ENCODE data around the gene SELPLG.
"Not testable (repeated sequence)": the region's sequence is repeated elsewhere in the genome, so short reads cannot be mapped to it uniquely, and the experiment has no call there.

The SELPLG gene

DNA sequence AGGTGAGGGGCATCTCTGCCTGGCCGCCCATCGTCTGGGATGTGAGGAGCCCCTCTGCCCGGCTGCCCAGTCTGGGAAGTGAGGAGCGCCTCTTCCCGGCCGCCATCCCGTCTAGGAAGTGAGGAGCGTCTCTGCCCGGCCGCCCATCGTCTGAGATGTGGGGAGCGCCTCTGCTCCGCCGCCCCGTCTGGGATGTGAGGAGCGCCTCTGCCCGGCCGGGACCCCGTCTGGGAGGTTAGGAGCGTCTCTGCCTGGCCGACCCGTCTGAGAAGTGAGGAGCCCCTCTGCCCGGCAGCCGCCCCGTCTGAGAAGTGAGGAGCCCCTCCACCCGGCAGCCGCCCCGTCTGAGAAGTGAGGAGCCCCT lies 22.1 kb upstream of the SELPLG start:
- WGBS, 2 experiments (ENCODE audit: insufficient coverage in 2 of 2) = no CpG with 5 or more reads among the region's 28 CpGs
- H3K36me3 ChIP-seq (ENCODE audit: control insufficient read depth, insufficient read depth, low read length) = peaks cover 93% of the 10 kb centered on the region
- H3K27ac ChIP-seq (ENCODE audit: low read depth, low read length, severe bottlenecking); H3K4me1 ChIP-seq (ENCODE audit: control insufficient read depth, insufficient read depth, low read length, poor library complexity, severe bottlenecking); H3K9me3 ChIP-seq (ENCODE audit: control insufficient read depth, low read length); H3K4me3 ChIP-seq (ENCODE audit: extremely low read depth, insufficient read depth, low read length, poor library complexity, severe bottlenecking): not testable (repeated sequence)

DNA sequence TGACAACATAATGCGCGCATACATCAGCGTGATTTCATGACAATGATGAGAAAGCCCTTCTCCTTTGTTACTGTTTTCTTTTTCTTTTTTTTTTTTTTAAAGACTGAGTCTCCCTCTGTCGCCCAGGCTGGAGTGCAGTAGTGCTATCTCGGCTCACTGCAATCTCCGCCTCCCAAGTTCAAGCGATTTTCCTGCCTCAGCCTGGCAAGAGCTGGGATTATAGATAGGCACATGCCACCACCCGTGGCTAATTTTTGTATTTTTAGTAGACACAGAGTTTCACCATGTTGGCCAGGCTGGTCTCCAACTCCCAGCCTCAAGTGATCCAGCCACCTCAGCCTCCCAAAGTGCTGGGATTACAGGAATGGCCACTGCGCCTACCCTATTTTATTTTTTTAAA lies 20.9 kb upstream of the SELPLG start:
- H3K36me3 ChIP-seq (ENCODE audit: control insufficient read depth, insufficient read depth, low read length) = peaks cover 94% of the 10 kb centered on the region
- not testable (repeated sequence) for H3K4me1 ChIP-seq (ENCODE audit: control insufficient read depth, insufficient read depth, low read length, poor library complexity, severe bottlenecking); H3K4me3 ChIP-seq (ENCODE audit: extremely low read depth, insufficient read depth, low read length, poor library complexity, severe bottlenecking); H3K27ac ChIP-seq (ENCODE audit: low read depth, low read length, severe bottlenecking); H3K9me3 ChIP-seq (ENCODE audit: control insufficient read depth, low read length)
- WGBS, 2 experiments (ENCODE audit: insufficient coverage in 2 of 2) = 88 to 95% methylated on average over 7 to 8 of the region's 9 CpGs

GRCh38 chr12:108653922-108654321 lies 20.2 kb upstream of the SELPLG start:
- no peak overlapping the region for H3K27ac ChIP-seq (ENCODE audit: low read depth, low read length, severe bottlenecking)
- 94 to 100% methylated on average over 2 to 3 of the region's 3 CpGs for WGBS, 2 experiments (ENCODE audit: insufficient coverage in 2 of 2)
- no peak overlapping the region for H3K4me3 ChIP-seq (ENCODE audit: extremely low read depth, insufficient read depth, low read length, poor library complexity, severe bottlenecking)
- H3K9me3 ChIP-seq (ENCODE audit: control insufficient read depth, low read length) = no peaks in the 10 kb centered on the region
- H3K4me1 ChIP-seq (ENCODE audit: control insufficient read depth, insufficient read depth, low read length, poor library complexity, severe bottlenecking) = peaks cover 13% of the 10 kb centered on the region
- peaks cover 94% of the 10 kb centered on the region for H3K36me3 ChIP-seq (ENCODE audit: control insufficient read depth, insufficient read depth, low read length)

DNA sequence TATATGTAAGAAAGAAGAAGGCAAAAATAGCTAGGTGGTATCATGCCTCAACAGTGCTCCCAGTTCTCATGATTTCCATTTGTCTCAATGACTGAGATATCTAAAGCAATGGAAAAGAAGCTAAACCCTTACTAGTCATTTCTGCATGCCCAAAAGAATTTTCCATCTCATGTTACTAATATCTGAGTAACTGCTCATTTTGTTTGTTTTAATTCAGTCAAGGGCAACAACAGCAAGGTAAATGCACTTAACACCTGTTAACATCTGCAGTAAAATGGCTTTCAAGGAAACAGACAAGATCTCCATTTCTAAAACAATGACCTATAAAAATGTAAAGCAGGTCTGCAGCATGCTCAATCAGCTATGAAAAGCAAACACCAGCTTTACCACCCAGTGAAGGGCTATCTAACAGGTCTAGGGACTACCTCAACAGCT lies 19.4 kb upstream of the SELPLG start:
- no peak overlapping the region for H3K4me3 ChIP-seq (ENCODE audit: extremely low read depth, insufficient read depth, low read length, poor library complexity, severe bottlenecking)
- no peaks in the 10 kb centered on the region for H3K9me3 ChIP-seq (ENCODE audit: control insufficient read depth, low read length)
- peaks cover 20% of the 10 kb centered on the region for H3K4me1 ChIP-seq (ENCODE audit: control insufficient read depth, insufficient read depth, low read length, poor library complexity, severe bottlenecking)
- H3K36me3 ChIP-seq (ENCODE audit: control insufficient read depth, insufficient read depth, low read length) = peaks cover 94% of the 10 kb centered on the region
- H3K27ac ChIP-seq (ENCODE audit: low read depth, low read length, severe bottlenecking) = no peak overlapping the region

GRCh38 chr12:108650083-108650482 lies 16.4 kb upstream of the SELPLG start:
- Histone ChIP-seq H3K36me3 (ENCODE audit: control insufficient read depth, insufficient read depth, low read length) (peaks cover 99% of the 10 kb centered on the region), H3K4me1 (ENCODE audit: control insufficient read depth, insufficient read depth, low read length, poor library complexity, severe bottlenecking) (peaks cover 27% of the 10 kb centered on the region), H3K27ac (ENCODE audit: low read depth, low read length, severe bottlenecking) (no peak overlapping the region), H3K4me3 (ENCODE audit: extremely low read depth, insufficient read depth, low read length, poor library complexity, severe bottlenecking) (no peak overlapping the region), H3K9me3 (ENCODE audit: control insufficient read depth, low read length) (no peaks in the 10 kb centered on the region)
- WGBS, 2 experiments (ENCODE audit: insufficient coverage in 2 of 2) = 100% methylated on average over 1 of the region's 2 CpGs; no CpG with 5 or more reads in 1 of the 2 experiments

DNA sequence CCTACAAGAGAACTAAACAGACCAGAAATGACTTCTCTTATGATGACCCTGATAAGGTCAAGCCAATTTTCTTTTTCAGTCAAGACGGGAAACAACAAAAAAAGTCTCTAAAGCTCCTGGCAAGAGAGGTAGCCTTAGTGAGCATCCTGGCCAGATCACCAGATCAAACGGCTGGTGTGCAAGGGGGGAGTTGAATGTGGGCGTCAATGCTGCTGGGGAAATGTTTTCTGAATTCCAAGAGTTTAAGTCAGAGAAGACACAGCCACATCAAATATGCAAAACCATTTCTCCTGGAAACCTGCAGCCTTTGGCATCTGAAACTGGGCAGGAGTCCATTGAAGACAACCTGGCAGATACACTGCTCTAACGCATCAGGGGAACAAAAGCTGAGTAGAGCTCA lies 16.0 kb upstream of the SELPLG start:
- 83 to 88% methylated on average over 1 to 3 of the region's 4 CpGs for WGBS, 2 experiments (ENCODE audit: insufficient coverage in 2 of 2)
- Histone ChIP-seq H3K4me1 (ENCODE audit: control insufficient read depth, insufficient read depth, low read length, poor library complexity, severe bottlenecking) (peaks cover 27% of the 10 kb centered on the region), H3K36me3 (ENCODE audit: control insufficient read depth, insufficient read depth, low read length) (peaks cover 99% of the 10 kb centered on the region), H3K4me3 (ENCODE audit: extremely low read depth, insufficient read depth, low read length, poor library complexity, severe bottlenecking) (no peak overlapping the region), H3K27ac (ENCODE audit: low read depth, low read length, severe bottlenecking) (no peak overlapping the region), H3K9me3 (ENCODE audit: control insufficient read depth, low read length) (no peaks in the 10 kb centered on the region)

DNA sequence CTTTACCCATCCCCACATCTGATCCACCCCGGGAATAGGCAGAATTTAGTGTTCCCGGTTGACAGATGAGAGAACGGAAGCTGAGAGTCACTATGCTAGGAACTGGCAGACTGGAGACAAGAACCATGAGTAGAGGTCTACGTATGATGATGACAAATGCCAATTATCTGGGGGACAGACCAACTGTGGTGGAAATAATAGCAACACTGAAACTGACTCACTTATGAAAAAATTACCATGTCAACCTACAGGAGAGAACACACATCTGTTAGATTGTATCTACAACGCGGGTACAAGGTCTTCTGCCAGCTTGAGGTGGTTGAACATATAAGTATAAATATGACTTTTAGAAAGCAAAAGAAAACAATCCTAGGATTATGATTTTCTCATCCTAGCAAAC lies 15.4 kb upstream of the SELPLG start:
- 94 to 100% methylated on average over 1 to 3 of the region's 6 CpGs for WGBS, 2 experiments (ENCODE audit: insufficient coverage in 2 of 2)
- peaks cover 100% of the 10 kb centered on the region for H3K36me3 ChIP-seq (ENCODE audit: control insufficient read depth, insufficient read depth, low read length)
- H3K9me3 ChIP-seq (ENCODE audit: control insufficient read depth, low read length) = no peaks in the 10 kb centered on the region
- H3K4me3 ChIP-seq (ENCODE audit: extremely low read depth, insufficient read depth, low read length, poor library complexity, severe bottlenecking) = no peak overlapping the region
- no peak overlapping the region for H3K27ac ChIP-seq (ENCODE audit: low read depth, low read length, severe bottlenecking)
- peaks cover 27% of the 10 kb centered on the region for H3K4me1 ChIP-seq (ENCODE audit: control insufficient read depth, insufficient read depth, low read length, poor library complexity, severe bottlenecking)

DNA sequence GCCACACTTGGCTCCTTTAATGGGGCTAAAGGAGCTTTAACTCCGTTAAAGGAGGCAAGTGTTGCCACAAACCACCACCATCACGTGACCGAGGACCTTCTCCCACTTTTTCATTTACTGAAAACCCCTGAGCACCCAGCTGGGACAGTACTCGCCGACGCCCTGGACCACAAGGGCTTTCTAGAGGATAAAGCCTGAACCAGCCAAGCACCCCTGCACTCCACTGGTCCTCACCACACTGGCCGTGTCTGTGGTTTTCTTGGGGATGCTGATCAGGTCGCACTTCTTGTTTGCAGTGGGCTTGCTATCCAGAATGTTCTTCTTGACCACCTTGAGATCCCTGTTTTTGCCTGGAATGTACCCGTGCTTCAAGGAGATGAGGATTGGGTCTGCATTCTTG lies 14.7 kb upstream of the SELPLG start:
- H3K4me1 ChIP-seq (ENCODE audit: control insufficient read depth, insufficient read depth, low read length, poor library complexity, severe bottlenecking) = peaks cover 27% of the 10 kb centered on the region
- no peaks in the 10 kb centered on the region for H3K9me3 ChIP-seq (ENCODE audit: control insufficient read depth, low read length)
- H3K27ac ChIP-seq (ENCODE audit: low read depth, low read length, severe bottlenecking) = no peak overlapping the region
- H3K36me3 ChIP-seq (ENCODE audit: control insufficient read depth, insufficient read depth, low read length) = peaks cover 98% of the 10 kb centered on the region
- WGBS, 2 experiments (ENCODE audit: insufficient coverage in 2 of 2) = 94 to 98% methylated on average over 9 of the region's 9 CpGs
- no peak overlapping the region for H3K4me3 ChIP-seq (ENCODE audit: extremely low read depth, insufficient read depth, low read length, poor library complexity, severe bottlenecking)

DNA sequence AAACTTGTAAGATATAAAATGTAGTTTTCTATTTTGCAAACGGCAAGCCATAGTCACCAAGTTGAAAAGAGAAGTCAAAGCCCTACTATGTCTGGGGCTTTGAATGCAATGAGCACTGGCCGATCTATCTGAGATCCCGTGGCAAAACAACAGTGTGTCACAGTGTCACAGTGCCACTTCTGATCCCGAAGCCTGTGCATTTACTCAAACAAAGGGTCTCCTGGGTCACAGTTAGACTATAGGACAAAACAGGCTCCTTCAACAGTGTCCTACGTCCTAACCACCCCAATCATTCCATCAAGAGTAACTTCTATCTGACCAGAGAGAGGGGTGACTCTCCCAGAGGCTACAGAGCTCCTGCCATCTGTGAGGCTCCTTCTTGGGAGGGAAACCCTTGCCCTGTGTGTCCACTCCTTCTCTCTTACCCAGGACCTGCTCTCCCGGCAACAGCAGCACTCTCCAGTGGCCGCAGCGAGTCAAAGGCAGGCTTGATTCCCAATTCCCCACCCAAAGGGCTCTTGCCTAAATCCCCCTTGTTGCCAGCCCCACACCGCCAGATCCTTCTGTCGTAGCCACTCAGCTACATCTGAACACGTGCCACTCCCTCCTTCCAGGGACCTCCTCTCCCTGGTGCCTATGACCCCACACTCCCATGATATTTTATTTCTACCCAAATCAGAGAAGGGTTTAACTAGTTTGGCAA lies 14.0 kb upstream of the SELPLG start:
- H3K4me1 ChIP-seq (ENCODE audit: control insufficient read depth, insufficient read depth, low read length, poor library complexity, severe bottlenecking) = peaks cover 28% of the 10 kb centered on the region
- H3K36me3 ChIP-seq (ENCODE audit: control insufficient read depth, insufficient read depth, low read length) = peaks cover 94% of the 10 kb centered on the region
- H3K4me3 ChIP-seq (ENCODE audit: extremely low read depth, insufficient read depth, low read length, poor library complexity, severe bottlenecking) = no peak overlapping the region
- no peak overlapping the region for H3K27ac ChIP-seq (ENCODE audit: low read depth, low read length, severe bottlenecking)
- 94% methylated on average over 9 to 10 of the region's 11 CpGs for WGBS, 2 experiments (ENCODE audit: insufficient coverage in 2 of 2)
- no peaks in the 10 kb centered on the region for H3K9me3 ChIP-seq (ENCODE audit: control insufficient read depth, low read length)

- peaks cover 32% of the 10 kb centered on the region for H3K4me1 ChIP-seq (ENCODE audit: control insufficient read depth, insufficient read depth, low read length, poor library complexity, severe bottlenecking)
- 93 to 99% methylated on average over 5 to 7 of the region's 10 CpGs for WGBS, 2 experiments (ENCODE audit: insufficient coverage in 2 of 2)
- H3K27ac ChIP-seq (ENCODE audit: low read depth, low read length, severe bottlenecking) = no peak overlapping the region
- no peak overlapping the region for H3K4me3 ChIP-seq (ENCODE audit: extremely low read depth, insufficient read depth, low read length, poor library complexity, severe bottlenecking)
- H3K36me3 ChIP-seq (ENCODE audit: control insufficient read depth, insufficient read depth, low read length) = peaks cover 94% of the 10 kb centered on the region
- no peaks in the 10 kb centered on the region for H3K9me3 ChIP-seq (ENCODE audit: control insufficient read depth, low read length)
Measured at GRCh38 chr12:108646600-108647579, 13.2 kb upstream of the SELPLG start.

Data from mesodermal cell (in vitro differentiated cells).